Stimulated activated CD8-positive, alpha-beta memory T cell treated with anti-CD3 and anti-CD28 coated beads, Interleukin-12 subunit alpha, Interleukin-12 subunit beta, amount 100 ng/mL, for 1 hour (primary cell): ENCODE data around the gene NXF2.
"Not testable (repeated sequence)": the region's sequence is repeated elsewhere in the genome, so short reads cannot be mapped to it uniquely, and the experiment has no call there.

ENCODE experiments used
- DNase-seq: peaks from one replicate; pipeline ENCODE4 v3.0.0-alpha.2; 2020; ENCODE audit warnings: low read depth

Gene NXF2

DNA sequence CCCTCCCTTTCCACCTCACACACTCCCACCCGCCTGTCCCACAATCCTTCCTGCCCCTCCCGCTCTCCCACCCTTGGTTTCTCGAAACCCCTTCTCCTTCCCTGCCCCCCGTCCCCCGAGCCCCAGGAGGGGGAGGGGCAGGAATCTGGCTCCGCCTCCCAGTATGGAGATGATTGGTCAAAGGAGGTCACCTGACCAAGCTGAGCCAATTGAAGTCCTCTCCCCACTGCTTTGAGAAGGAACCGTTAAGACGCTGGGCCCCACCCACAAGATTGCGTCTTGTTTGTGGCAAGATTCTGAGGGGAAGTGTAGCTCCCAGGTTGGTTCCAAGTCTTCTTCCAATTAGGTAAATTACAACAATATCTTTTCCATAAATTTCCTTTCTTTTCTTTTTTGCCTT lies at the start of gene NXF2:
Gene NXF2, plus strand, starts transcription at position 275 of the 400 bp plus-strand sequence. CDS start 59,912 bp downstream, outside the sequence.
- not testable (repeated sequence) for DNase-seq

DNA sequence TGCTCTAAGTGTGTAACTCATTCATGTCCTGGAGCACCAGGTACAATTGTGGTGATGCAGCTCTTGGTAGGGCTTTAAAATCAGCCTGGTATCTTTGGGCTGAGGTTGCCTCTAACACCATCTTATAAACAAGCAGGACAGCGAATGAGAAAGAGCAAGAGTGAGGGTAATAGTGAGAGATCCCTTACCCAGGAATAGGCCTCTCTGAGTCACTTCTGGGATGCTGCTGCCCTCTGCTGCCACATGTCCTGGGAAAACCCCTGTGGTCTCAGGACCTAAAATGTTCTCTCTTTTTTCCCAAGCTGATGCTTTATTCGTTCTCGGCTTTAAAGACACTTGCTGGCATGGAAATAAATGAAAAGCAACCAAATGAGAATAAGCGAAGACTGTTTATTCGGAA lies 39.0 kb upstream of the NXF2 start:
- DNase-seq, result not testable (repeated sequence)

- not testable (repeated sequence) for DNase-seq
These were observed 32.0 kb upstream of the NXF2 start, which contains the start of gene TCP11X1 for GRCh38 chrX:102214986-102215385. TSS of gene TCP11X1 (plus strand) at chrX:102215301.

DNA sequence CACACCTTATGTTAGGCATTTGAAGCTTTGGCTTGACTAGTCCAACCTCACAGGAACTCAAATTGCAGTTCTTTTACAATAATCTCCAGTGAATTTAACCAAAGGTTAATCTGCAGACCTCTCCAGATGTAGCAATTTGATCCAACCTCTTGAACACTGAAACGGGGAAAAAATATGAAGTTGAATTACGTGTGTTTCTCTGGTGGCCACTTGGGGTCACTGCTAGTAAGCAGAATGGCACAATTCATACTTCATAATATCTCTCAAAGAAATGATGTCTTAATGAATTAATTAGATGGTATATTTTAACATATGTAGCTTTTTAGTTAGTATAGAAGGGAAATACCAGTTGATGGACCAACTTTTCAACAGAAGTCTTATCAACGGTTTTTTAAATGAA lies 30.5 kb upstream of the NXF2 start:
- not testable (repeated sequence) for DNase-seq

- DNase-seq, result not testable (repeated sequence)
These were observed 11.3 kb upstream of the NXF2 start for GRCh38 chrX:102235678-102236077.

- DNase-seq, result not testable (repeated sequence)
These were observed 6.7 kb upstream of the NXF2 start for GRCh38 chrX:102240265-102240664.

DNA sequence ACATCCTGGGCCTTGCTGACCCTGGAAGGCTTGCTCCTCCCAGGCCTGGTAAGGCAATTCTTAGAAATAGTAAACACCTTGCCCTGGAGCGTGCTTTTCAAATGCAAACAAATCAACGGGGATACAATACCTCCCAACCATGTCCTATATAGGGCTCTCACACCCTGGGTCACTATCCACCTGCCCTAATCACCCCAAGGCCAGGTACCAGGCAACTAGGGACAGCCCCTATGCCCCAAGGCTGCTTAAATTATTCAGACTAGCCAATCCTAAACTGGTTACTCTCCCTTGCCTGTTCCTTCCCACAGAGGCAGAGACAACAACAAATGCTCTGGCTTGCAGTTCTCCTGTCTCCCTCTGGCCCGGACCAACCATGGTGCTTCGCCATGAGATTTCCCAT lies 25.3 kb downstream of the NXF2 start:
- not testable (repeated sequence) for DNase-seq

DNA sequence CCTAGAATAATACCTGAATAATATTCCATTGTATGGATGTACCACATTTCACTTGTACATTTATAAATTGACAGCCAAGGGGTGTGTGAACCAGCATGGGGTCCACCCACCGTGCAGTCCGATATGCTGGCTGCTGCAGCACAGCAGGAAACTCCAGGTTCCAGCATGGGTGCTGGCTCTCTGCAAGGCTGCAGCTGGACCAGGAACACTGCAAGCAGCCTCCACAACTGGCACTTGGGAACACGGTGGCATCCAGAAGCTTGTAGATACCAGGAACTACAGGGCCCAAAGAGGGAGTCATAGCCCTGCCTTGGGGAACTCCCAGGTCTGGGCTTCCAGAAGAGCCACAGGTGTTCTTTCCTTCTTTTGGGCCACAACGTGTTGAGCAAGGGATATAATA lies 91.2 kb downstream of the NXF2 start:
- no peak for DNase-seq

GRCh38 chrX:102339312-102340298 lies 92.6 kb downstream of the NXF2 start:
- DNase-seq, result no peak

DNA sequence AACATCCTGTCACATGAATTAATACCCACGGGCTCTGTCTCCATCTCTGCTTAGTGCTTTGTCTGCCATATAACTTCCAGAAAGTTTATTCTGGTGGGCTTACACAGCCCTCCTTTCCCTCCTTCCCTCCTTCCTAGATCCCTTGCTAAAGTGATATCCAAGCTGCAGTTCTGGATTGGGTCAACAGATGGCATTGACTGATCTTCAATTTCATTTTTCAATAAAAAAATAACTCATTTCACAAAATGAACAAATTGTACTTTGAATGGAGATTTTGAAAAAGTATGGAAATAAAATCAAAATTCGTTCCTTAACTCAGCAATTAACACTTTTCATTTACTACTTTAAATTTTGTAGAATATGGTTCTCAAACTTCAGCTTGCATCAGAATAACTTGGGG lies 94.9 kb downstream of the NXF2 start:
- DNase-seq, result no peak

DNA sequence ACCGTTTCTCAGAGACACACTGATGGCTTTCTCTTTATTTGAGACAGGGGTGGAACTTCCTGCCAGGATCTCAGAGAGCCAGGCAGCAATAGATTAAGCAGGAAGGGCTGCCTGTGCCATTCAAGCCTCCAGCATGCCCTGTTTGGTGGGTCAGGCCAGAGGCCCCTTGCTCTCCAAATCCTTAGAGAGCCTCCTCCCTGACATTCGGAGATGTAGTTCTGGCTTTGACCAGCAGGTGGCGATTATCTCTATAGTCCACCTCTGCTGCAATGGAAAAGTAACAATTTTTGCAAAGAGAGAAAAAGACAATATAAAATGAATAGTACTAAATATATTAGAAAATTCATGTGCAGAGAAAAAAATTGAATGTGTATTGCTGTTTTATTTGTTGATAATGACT lies 98.9 kb downstream of the NXF2 start:
- DNase-seq, result peak; percentile 42
